Epithelial cell of umbilical artery (primary cell): ENCODE data around the gene ZNF341. TPM values are rescaled to one million over a fixed set of nuclear protein-coding genes. Genes with fewer than 3 reads are reported as not detected.

ENCODE experiments used
- total RNA-seq: library from RNA; depleted of rRNA; stranded (reverse); fragments of >200 nt; gene quantifications from 2 replicates; pipeline ENCODE4 v1.2.3, GENCODE V29; 2014

Gene ZNF341
- total RNA-seq, result 0.65 and 0.76 TPM in 2 replicates

DNA sequence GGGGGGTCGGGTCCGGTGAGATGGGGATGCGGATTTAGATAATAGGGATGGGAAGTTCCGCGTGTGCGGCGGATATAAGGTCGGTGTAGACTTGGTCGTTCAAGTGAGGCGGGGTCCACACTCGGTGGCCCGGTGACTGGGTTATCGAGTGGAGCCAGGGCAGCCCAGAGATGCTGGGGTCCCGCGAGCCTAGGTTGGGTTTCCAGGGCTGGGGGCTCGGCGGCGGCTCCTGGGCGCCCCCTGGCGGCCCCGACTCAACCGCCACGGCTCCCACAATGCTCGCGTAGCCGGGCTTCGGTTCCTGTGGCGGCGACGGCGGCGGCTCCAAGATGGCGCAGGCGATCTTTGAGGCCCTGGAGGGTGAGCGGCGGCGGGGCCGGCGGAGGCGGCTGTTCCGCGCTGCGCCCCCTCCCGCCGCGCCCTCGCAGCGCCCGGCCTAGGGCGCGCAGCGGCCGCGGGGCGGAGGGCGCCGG, at the start of gene ZNF341:
ZNF341 (plus strand) TSS at position 304 of the 473 bp plus-strand sequence; CDS start at position 330, 26 bp downstream.

DNA sequence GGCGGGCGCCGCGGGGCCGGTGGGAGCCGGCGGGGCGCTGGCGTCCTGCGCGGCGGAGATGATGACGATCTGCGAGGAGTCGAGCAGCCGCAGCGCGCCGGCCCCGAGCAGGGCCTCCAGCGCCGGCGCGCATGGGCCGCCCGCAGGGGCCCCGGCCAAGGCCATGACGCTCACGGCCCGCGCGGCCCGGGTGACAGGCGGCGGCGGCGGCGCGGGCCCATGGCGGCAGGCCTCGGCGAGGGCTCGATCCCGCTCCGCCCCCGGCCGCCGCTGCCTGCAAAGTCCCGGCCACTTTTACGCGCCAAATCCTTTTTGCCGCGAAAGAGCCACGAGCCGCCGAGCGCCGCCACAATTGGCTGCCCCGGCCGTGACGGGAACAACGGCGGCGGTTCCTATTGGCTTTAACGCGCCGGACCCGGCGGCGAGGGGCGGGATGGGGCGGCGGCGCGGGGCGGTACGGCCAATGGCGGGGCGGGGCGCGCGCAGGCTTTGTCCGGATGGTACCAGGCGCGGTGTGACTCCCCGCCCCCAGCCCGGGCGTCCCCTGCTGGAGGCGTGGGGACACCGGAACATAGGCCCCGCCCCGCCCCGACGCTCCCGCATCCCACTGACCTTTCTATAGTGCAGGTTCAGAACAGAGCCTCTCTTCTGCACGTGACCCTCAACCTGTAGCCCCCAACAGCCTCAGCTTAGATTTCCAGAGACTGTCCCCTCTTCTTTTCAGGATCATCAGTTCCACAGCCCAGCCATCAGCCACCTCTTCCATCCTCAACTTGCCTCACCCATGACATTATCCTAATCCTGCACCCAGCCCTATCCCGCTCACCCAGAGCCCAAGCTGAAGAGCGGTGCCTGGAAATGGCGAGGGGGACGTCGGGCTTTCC, 45.5 kb upstream of the ZNF341 start, which contains the start of gene E2F1:
E2F1 (minus strand) TSS at position 286 of the 884 bp plus-strand sequence; CDS start at position 165, 121 bp downstream.

GRCh38 chr20:33719989-33720709, 11.6 kb upstream of the ZNF341 start, which contains the start of gene PXMP4:
Gene PXMP4, minus strand, starts transcription at chr20:33720310. Its CDS starts 103 bp downstream, at chr20:33720207.

DNA sequence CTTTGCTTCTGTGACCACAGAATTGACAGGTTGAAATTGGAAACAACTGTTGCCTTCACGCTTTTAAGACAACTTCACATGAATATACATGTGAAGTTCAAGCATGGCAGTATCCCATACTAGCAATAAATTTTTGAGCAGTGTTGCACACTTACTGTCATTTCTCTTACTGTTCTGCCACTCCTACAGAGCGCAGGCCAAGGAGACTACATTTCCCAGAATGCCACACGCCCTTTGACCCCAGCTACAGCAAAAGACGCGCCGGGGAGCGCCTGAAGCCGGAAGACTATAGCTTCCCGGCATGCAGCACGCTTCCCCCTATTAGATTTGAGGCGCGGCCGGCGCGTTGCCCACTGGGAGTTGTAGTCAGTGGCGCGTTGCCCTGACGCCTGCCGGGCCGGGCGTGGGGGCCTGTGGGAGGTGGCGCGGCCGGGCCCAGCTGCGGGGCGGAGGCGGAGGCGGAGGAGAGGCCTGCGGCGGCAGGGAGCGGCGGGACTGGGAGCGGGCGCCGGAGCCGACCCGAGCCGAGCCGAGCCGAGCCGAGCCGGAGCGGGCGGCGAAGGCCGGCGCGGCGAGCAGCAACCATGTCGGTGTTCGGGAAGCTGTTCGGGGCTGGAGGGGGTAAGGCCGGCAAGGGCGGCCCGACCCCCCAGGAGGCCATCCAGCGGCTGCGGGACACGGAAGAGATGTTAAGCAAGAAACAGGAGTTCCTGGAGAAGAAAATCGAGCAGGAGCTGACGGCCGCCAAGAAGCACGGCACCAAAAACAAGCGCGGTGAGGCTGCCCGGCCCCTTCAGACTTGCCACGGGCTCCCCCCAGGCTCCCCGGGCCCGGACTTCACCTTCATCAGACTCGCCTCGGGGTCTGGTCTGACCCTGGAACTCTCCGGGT, 79.3 kb downstream of the ZNF341 start, which contains the start of gene CHMP4B:
CHMP4B (plus strand) TSS at position 464 of the 891 bp plus-strand sequence; CDS start at position 585, 121 bp downstream.

Other genes with a start within 250 kb of the ZNF341 start
- gene CBFA2T2, start 241.9 kb upstream of the ZNF341 start, total RNA-seq, result 3.2 and 5.3 TPM in 2 replicates
- gene C20orf144, start 69.7 kb upstream of the ZNF341 start, total RNA-seq, result 0.32 TPM in 1 of 2 replicates, not detected in the other
- 3.6 and 4.0 TPM in 2 replicates for gene ACTL10, start 65.1 kb upstream of the ZNF341 start, total RNA-seq
- gene NECAB3, start 57.6 kb upstream of the ZNF341 start, total RNA-seq, result 15.2 and 19.5 TPM in 2 replicates
- 11.4 and 12.0 TPM in 2 replicates for gene E2F1, start 45.6 kb upstream of the ZNF341 start, total RNA-seq
- gene PXMP4, start 11.7 kb upstream of the ZNF341 start, total RNA-seq, result 3.9 and 4.3 TPM in 2 replicates
- gene CHMP4B, start 79.4 kb downstream of the ZNF341 start, total RNA-seq, result 47.4 and 77.1 TPM in 2 replicates